Endothelial cell of umbilical vein (primary cell): ENCODE results near the gene MAP7D3. TPM values are rescaled to one million over a fixed set of nuclear protein-coding genes. Genes with fewer than 3 reads are reported as not detected.

Experiments used
- BruUV-seq: library from RNA; stranded (reverse); fragments of 400-500 nt; replicated peaks from 2 replicates; lab custom pipeline; 2021; lab: Mats Ljungman, UMichigan
- CTCF ChIA-PET: fragments of 300-600, 350-600 bp; sonication (Branson Sonifier 250); formaldehyde crosslinking; loops from one replicate; lab custom pipeline; 2021; ENCODE audit warnings: antibody characterized with exemption, inconsistent platforms; lab: Charles Lee
- POLR2A ChIA-PET: fragments of 300-600, 350-600 bp; sonication (Branson Sonifier 250); formaldehyde crosslinking; loops from one replicate; lab custom pipeline; 2021; ENCODE audit warnings: antibody characterized with exemption, inconsistent platforms; lab: Charles Lee
- DNase-seq: peaks from one replicate; pipeline ENCODE4 v3.0.0-alpha.2; 2011; ENCODE audit warnings: low read depth, low spot score
- FAIRE-seq: peaks from 2 replicates; lab custom pipeline; 2011; peaks lifted over from hg19 to GRCh38; lab: Jason Lieb, UNC
- H2AFZ ChIP-seq: 2 replicates; pipeline ENCODE4 v1.6.0; 2012; ENCODE audit warnings: low read depth, low read length, control low read depth, inconsistent platforms
- H3K27ac ChIP-seq: 2 replicates; pipeline ENCODE4 v1.5.1; 2011; ENCODE audit warnings: low read depth, mild to moderate bottlenecking, control low read depth, low read length, moderate library complexity; ENCODE audit not compliant: insufficient read depth
- H3K27me3 ChIP-seq, 2 experiments: 2 replicates each; pipeline versions ENCODE4 v1.6.0 to v1.6.1; 2011; ENCODE audit warnings: low read length in 2 of 2, mixed read lengths in 1 of 2; ENCODE audit not compliant: control insufficient read depth in 2 of 2, insufficient read depth in 2 of 2
- H3K36me3 ChIP-seq, 2 experiments: 2 replicates in 1 of 2; 3 replicates in 1 of 2; pipeline ENCODE4 v1.5.1; 2011; ENCODE audit warnings: low read length in 2 of 2, mild to moderate bottlenecking in 1 of 2, moderate library complexity in 1 of 2; ENCODE audit not compliant: control insufficient read depth in 2 of 2, insufficient read depth in 2 of 2; ENCODE audit errors: extremely low read depth in 1 of 2
- H3K4me1 ChIP-seq: 3 replicates; pipeline ENCODE4 v1.5.1; 2011; ENCODE audit warnings: mild to moderate bottlenecking, low read length; ENCODE audit not compliant: control insufficient read depth, insufficient read depth; ENCODE audit errors: extremely low read depth
- H3K4me2 ChIP-seq: 2 replicates; pipeline ENCODE4 v1.6.1; 2011; ENCODE audit warnings: low read length, control low read depth, mixed read lengths; ENCODE audit not compliant: insufficient read depth
- H3K4me3 ChIP-seq, 3 experiments: fragments of 200-600 bp in 1 of 3; sonication (generic), shearing (Covaris generic) in 1 of 3; replicated peaks in 1 of 3; 2 replicates each; pipeline ENCODE4 v1.5.1; 2011 to 2016; ENCODE audit warnings: control low read depth in 3 of 3, low read length in 3 of 3, mild to moderate bottlenecking in 2 of 3, inconsistent platforms in 1 of 3, low read depth in 1 of 3, moderate library complexity in 1 of 3; ENCODE audit not compliant: insufficient read depth in 1 of 3
- H3K79me2 ChIP-seq: 2 replicates; pipeline ENCODE4 v1.6.0; 2012; ENCODE audit warnings: low read length, inconsistent platforms; ENCODE audit not compliant: control insufficient read depth, insufficient read depth
- H3K9ac ChIP-seq: replicated peaks from 2 replicates; pipeline ENCODE3; 2011; ENCODE audit warnings: low read length, control low read depth; ENCODE audit not compliant: insufficient read depth; ENCODE audit errors: extremely low read depth
- H3K9me1 ChIP-seq: replicated peaks from 3 replicates; pipeline ENCODE4 v1.6.0; 2011; ENCODE audit warnings: mild to moderate bottlenecking, low read length; ENCODE audit not compliant: control insufficient read depth, insufficient read depth; ENCODE audit errors: extremely low read depth
- H3K9me3 ChIP-seq: replicated peaks from 2 replicates; pipeline ENCODE4 v1.5.1; 2012; ENCODE audit warnings: low read length, inconsistent platforms; ENCODE audit not compliant: control insufficient read depth, insufficient read depth
- H4K20me1 ChIP-seq: replicated peaks from 2 replicates; pipeline ENCODE3; 2011; ENCODE audit warnings: mild to moderate bottlenecking, low read length; ENCODE audit not compliant: control insufficient read depth, insufficient read depth; ENCODE audit errors: extremely low read depth
- CTCF ChIP-seq, 2 donors: IDR thresholded peaks; 1 replicate in 1 of 2; 2 replicates in 1 of 2; pipeline ENCODE4 v1.5.1; 2011; ENCODE audit warnings: low read length in 2 of 2, mild to moderate bottlenecking in 2 of 2, moderate library complexity in 2 of 2, control low read depth in 1 of 2, inconsistent platforms in 1 of 2, low read depth in 1 of 2; ENCODE audit not compliant: insufficient read depth in 1 of 2; ENCODE audit errors: extremely low read depth in 1 of 2
- EZH2 ChIP-seq: IDR thresholded peaks from 2 replicates; pipeline ENCODE4 v1.6.1; 2012; ENCODE audit warnings: borderline replicate concordance, low read depth, mild to moderate bottlenecking, moderate library complexity, low read length, inconsistent platforms; ENCODE audit not compliant: severe bottlenecking
- FOS ChIP-seq: IDR thresholded peaks from 2 replicates; pipeline ENCODE4 v1.6.1; 2011; ENCODE audit warnings: mild to moderate bottlenecking, low read length, moderate library complexity, borderline replicate concordance; ENCODE audit not compliant: insufficient read depth
- GATA2 ChIP-seq: IDR thresholded peaks from 2 replicates; pipeline ENCODE4 v1.7.0; 2011; ENCODE audit warnings: low read depth, mild to moderate bottlenecking, moderate library complexity, mixed read lengths, low read length; ENCODE audit not compliant: insufficient read length, insufficient read depth
- JUN ChIP-seq: IDR thresholded peaks from 2 replicates; pipeline ENCODE4 v1.6.1; 2011; ENCODE audit warnings: borderline replicate concordance, low read depth; ENCODE audit not compliant: insufficient read length, insufficient read depth
- MAX ChIP-seq: IDR thresholded peaks from 2 replicates; pipeline ENCODE4 v1.6.1; 2011; ENCODE audit not compliant: insufficient read depth, insufficient read length
- MYC ChIP-seq: IDR thresholded peaks from one replicate; pipeline ENCODE4 v1.6.1; 2011; ENCODE audit warnings: mild to moderate bottlenecking, low read depth, low read length
- POLR2A ChIP-seq: IDR thresholded peaks from 2 replicates; pipeline ENCODE4 v1.6.1; 2012; ENCODE audit warnings: low read depth, mild to moderate bottlenecking, control low read depth, low read length
- POLR2AphosphoS5 ChIP-seq: IDR thresholded peaks from 2 replicates; pipeline ENCODE4 v1.6.1; 2012; ENCODE audit warnings: low read depth, mild to moderate bottlenecking, control low read depth, low read length, moderate library complexity; ENCODE audit not compliant: insufficient read depth
- dilution Hi-C: fragments of 300-500 bp; cut with MboI; formaldehyde crosslinking; loops from one replicate; pipeline ENCODE4 v1.15.0; 2019; ENCODE audit warnings: low sequenced_read_pairs; ENCODE audit not compliant: extremely low pct_ligation_motif_present
- intact Hi-C: fragments of 100-400 bp; cut with micrococcal nuclease; formaldehyde crosslinking; loops from one replicate; pipeline ENCODE4 v1.10.0; 2022
- polyA plus RNA-seq, 4 experiments: library from polyadenylated mRNA; depleted of rRNA in 3 of 4; stranded (reverse) in 3 of 4; unstranded in 1 of 4; fragments of >200 nt; gene quantifications; 2 replicates each; pipeline versions ENCODE4 v1.2.1 to v1.2.3, GENCODE V29; 2011 to 2012; ENCODE audit warnings: missing spikeins in 1 of 4
- total RNA-seq: library from RNA; stranded (reverse); gene quantifications from 2 replicates; pipeline ENCODE4 v1.2.3, GENCODE V29; 2021

The MAP7D3 gene
- total and polyA plus RNA-seq, 2 donors (not counting 3 experiments of a cell fraction or from before 2014, with no cell fraction given): 6.5 to 22.8 TPM

- ChIA-PET POLR2A (no interaction called here), CTCF (interaction anchor here (1.2 to 2.0 kb wide), 4 partner anchors 15 to 161 kb away, joined by 5 to 8 read pairs (median 8); no protein-coding TSS in a partner anchor)
- intact Hi-C loops (no loop called here), dilution Hi-C loops (no loop called here)
- TF ChIP-seq MAX (no peak), MYC (no peak), GATA2 (peak; percentile 58), POLR2A (no peak), CTCF (IDR thresholded peaks at IDR 0.05; ENCODE audit: extremely low read depth in 1 of 2, insufficient read depth in 1 of 2, low read depth in 1 of 2, low read length in 2 of 2) (peak in 1 of 2 donors; percentile 2), JUN (no peak), EZH2 (no peak), POLR2AphosphoS5 (peak; percentile 19), FOS (no peak)
- FAIRE-seq (peak; percentile 31), DNase-seq (peak; percentile 86)
- no peaks in the 10 kb centered on the region for H4K20me1 ChIP-seq
- H3K4me1 ChIP-seq: peaks cover 53% of the 10 kb centered on the region
- H3K36me3 ChIP-seq: no peaks in the 10 kb centered on the region
- H3K9me3 ChIP-seq: no peaks in the 10 kb centered on the region
- no peak overlapping the region for H3K4me2 ChIP-seq
- no peak overlapping the region for H2AFZ ChIP-seq
- no peak overlapping the region for H3K4me3 ChIP-seq
- H3K27me3 ChIP-seq: no peaks in the 10 kb centered on the region
- no peak overlapping the region for H3K27ac ChIP-seq
- H3K79me2 ChIP-seq: no peaks in the 10 kb centered on the region
- no peaks in the 10 kb centered on the region for H3K9me1 ChIP-seq
- H3K9ac ChIP-seq: no peak overlapping the region
- no TSS peak for BruUV-seq
Observed at GRCh38 chrX:136189222-136189621, 62.0 kb downstream of the MAP7D3 start.
